ENCODE measurements around the gene ARL14EP.

- TF ChIP-seq CTCF (IDR thresholded peaks at IDR 0.05) (no peak), POLR2A (IDR thresholded peaks at IDR 0.05) (no peak)
Observed at GRCh38 chr11:30277176-30277575, 45.7 kb upstream of the ARL14EP start.
